ENCODE results near the gene OST4. TPM values are rescaled to one million over a fixed set of nuclear protein-coding genes. Genes with fewer than 3 reads are reported as not detected.

OST4 gene
- total RNA-seq, 1 experiment from 2014 or later = 166 TPM

GRCh38 chr2:27025281-27025800 is 46.1 kb downstream of the OST4 start:
- Histone ChIP-seq H3K4me2 (no peak overlapping the region), H3K9me2 (ENCODE audit: insufficient read depth) (no peaks in the 10 kb centered on the region), H4K20me1 (ENCODE audit: insufficient read depth) (no peaks in the 10 kb centered on the region), H2AFZ (no peak overlapping the region), H3K4me3 (no peak overlapping the region), H3K79me2 (ENCODE audit: low read depth) (no peaks in the 10 kb centered on the region), H3K9me3 (ENCODE audit: insufficient read depth, low read depth) (no peaks in the 10 kb centered on the region), H3F3A (ENCODE audit: insufficient read depth, low read depth) (peaks cover 31% of the 10 kb centered on the region), H3K36me3 (ENCODE audit: low read depth) (0 out of 2 replicates have a peak, but pooled peaks cover 5% of the 10 kb centered on the region), H3K27ac (no peak overlapping the region), H3K4me1 (replicated peaks; ENCODE audit: insufficient read depth) (peaks cover 25% of the 10 kb centered on the region), H3K27me3 (ENCODE audit: insufficient read depth, low read depth) (no peaks in the 10 kb centered on the region)
- no peak for DNase-seq
- POLR2A ChIA-PET (ENCODE audit: unreplicated experiment) = no interaction called here
- no TSS peak for BruUV-seq (replicated peaks)
- CTCF ChIA-PET = no interaction called here
- intact Hi-C loops (cut with micrococcal nuclease; ENCODE audit: unreplicated experiment) = no loop called here
- TF ChIP-seq EZH2 (IDR thresholded peaks at IDR 0.05; ENCODE audit: low read depth) (no peak), CTCF (conservative IDR thresholded peaks at IDR 0.05) (no peak)

- intact Hi-C loops (cut with micrococcal nuclease; ENCODE audit: unreplicated experiment) = no loop called here
- Histone ChIP-seq H3K9me3 (ENCODE audit: insufficient read depth, low read depth) (no peaks in the 10 kb centered on the region), H3K79me2 (ENCODE audit: low read depth) (peaks cover 2% of the 10 kb centered on the region; the same call in 1 of the 2 replicates), H2AFZ (no peak overlapping the region), H3K9me2 (ENCODE audit: insufficient read depth) (no peaks in the 10 kb centered on the region), H3K36me3 (ENCODE audit: low read depth) (0 out of 2 replicates have a peak, but pooled peaks cover 5% of the 10 kb centered on the region), H4K20me1 (ENCODE audit: insufficient read depth) (no peaks in the 10 kb centered on the region), H3K4me1 (replicated peaks; ENCODE audit: insufficient read depth) (peaks cover 30% of the 10 kb centered on the region), H3K4me3 (no peak overlapping the region), H3K27me3 (ENCODE audit: insufficient read depth, low read depth) (no peaks in the 10 kb centered on the region), H3K4me2 (no peak overlapping the region), H3K27ac (no peak overlapping the region), H3F3A (ENCODE audit: insufficient read depth, low read depth) (peaks cover 36% of the 10 kb centered on the region)
- BruUV-seq (replicated peaks) = no TSS peak
- DNase-seq = no peak
- CTCF ChIA-PET = no interaction called here
- POLR2A ChIA-PET (ENCODE audit: unreplicated experiment) = no interaction called here
- no peak for TF ChIP-seq EZH2 (IDR thresholded peaks at IDR 0.05; ENCODE audit: low read depth)
- no peak for TF ChIP-seq CTCF (conservative IDR thresholded peaks at IDR 0.05)
Measured at GRCh38 chr2:27024812-27025211, 46.6 kb downstream of the OST4 start.

GRCh38 chr2:27024188-27024587 is 47.3 kb downstream of the OST4 start:
- H3F3A ChIP-seq (ENCODE audit: insufficient read depth, low read depth) = peaks cover 34% of the 10 kb centered on the region
- POLR2A ChIA-PET (ENCODE audit: unreplicated experiment) = no interaction called here

More at GRCh38 chr2:27024188-27024587, 47.3 kb downstream of the OST4 start:
- no peak overlapping the region for H3K4me3 ChIP-seq
- no peaks in the 10 kb centered on the region for H3K9me3 ChIP-seq (ENCODE audit: insufficient read depth, low read depth)
- H3K27ac ChIP-seq = no peak overlapping the region
- TF ChIP-seq EZH2 (IDR thresholded peaks at IDR 0.05; ENCODE audit: low read depth) (no peak), CTCF (conservative IDR thresholded peaks at IDR 0.05) (no peak)
- H3K27me3 ChIP-seq (ENCODE audit: insufficient read depth, low read depth) = no peaks in the 10 kb centered on the region
- no peaks in the 10 kb centered on the region for H3K9me2 ChIP-seq (ENCODE audit: insufficient read depth)
- CTCF ChIA-PET = no interaction called here
- H2AFZ ChIP-seq = no peak overlapping the region
- H3K4me1 ChIP-seq (replicated peaks; ENCODE audit: insufficient read depth) = peaks cover 35% of the 10 kb centered on the region
- H3K36me3 ChIP-seq (ENCODE audit: low read depth) = 0 out of 2 replicates have a peak, but pooled peaks cover 5% of the 10 kb centered on the region
- H4K20me1 ChIP-seq (ENCODE audit: insufficient read depth) = no peaks in the 10 kb centered on the region
- no peak for DNase-seq
- intact Hi-C loops (cut with micrococcal nuclease; ENCODE audit: unreplicated experiment) = no loop called here
- no peak overlapping the region for H3K4me2 ChIP-seq
- BruUV-seq (replicated peaks) = no TSS peak
- peaks cover 7% of the 10 kb centered on the region; the same call in 1 of the 2 replicates for H3K79me2 ChIP-seq (ENCODE audit: low read depth)

All from PC-9 (cell line).